Activated T-cell treated with anti-CD3 and anti-CD28 coated beads for 1 hour (primary cell): ENCODE results near the gene RHOU.

Source experiments
- DNase-seq: peaks from one replicate; pipeline ENCODE4 v3.0.0-alpha.2; 2020; ENCODE audit warnings: low read depth

The RHOU gene

DNA sequence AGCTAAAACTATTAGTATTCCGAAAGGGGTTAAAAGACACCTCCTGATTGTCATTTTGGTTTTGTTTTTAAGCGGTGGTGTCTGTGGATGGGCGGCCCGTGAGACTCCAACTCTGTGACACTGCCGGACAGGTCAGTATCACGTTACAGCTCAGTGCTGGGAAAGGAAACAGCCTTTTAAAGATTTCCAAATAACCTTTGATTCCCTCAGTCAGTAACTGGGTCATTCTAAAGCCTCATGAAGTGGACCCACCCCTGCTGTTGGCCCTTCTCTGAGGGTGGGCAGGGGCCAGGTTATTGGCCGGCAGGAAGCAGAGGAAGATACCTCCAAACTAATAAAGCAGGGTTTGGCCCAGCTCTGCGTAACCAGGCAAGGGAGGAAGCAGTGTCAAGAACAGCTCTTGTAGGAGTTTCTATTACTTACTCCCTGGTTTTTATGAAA, 2.3 kb downstream of the RHOU start:
- no peak for DNase-seq

DNA sequence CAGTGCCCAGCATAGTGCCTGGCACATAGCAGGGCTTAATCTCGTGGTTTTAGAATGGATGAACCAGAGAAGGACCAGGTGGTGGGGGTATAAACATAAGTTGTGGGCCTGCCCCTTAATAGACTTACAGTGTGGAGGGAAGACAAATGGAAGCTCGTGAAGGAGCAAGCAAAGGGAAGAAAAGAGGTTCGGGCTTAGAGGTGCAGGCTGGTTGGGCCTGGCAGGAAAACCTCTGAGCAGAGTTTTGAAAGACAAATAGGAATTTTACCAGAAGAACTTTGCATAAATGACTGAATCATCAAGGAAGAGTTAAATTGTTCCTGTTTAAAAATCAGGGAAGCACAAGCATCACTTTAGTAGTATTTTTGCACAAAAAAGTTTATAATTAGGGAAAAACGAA, 4.5 kb downstream of the RHOU start:
- DNase-seq: no peak

DNA sequence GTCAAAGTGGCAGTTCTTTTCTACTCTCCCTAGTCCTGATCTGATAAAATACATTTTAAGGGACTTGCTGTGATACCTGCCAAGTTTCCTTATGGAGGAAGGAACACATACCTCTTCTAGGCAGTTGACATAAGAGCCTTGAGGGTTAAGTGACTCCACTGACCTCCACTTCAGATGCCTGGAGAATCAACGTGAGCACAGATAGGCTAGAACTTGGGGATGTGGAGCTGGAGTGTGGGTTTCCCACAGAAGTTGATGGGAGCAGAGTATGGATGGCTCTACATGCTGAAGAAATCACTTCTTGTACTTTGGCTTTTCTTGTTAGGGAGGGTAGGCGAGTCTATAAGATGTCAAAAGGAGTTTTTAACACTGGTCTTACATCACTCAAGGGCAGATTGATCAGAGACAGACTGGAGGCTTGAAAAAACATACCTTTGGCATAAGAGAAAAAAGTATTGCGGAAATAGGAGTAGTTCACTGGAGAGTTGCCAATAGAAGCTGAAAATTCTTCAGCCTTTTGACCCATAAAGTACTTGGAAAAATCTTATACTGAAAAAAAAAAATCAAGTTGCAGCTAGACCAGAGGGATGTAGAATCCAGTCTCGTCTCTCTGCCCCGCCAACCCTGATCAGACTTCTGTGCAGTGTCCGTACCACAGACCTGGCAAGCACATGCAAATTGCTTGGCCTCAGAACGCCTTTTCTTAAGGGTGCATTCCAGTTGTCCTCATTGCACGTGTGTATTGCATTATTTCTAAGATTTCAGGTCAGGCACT, 5.5 kb downstream of the RHOU start:
- DNase-seq: no peak

DNA sequence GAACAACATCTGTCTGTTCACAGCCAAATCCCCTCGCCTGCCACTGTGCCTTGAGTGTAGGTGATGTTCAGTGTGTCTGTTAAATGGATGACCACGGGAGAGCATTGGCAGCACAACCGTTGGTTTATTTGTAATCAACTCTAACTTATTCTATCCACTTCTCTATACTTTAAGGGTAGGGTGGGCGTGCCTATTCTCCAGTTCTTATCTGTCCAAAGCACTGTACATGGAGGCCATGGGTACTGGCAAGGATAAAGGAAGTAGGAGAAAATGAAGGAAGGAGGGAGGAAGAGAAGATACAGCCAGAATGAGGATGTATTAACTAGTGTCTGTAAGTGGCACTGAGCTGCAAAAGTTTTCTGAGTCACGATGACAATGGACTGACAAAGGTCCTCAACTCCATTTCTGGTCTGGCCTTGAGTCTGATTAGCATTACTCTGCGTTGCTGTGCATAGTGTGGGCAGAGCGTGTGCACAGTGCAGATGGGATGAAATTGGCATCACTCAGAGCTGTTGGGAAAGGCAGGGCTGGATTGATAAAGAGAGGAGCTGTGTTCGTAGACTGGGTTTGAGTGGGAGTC, 7.1 kb downstream of the RHOU start:
- DNase-seq: no peak

DNA sequence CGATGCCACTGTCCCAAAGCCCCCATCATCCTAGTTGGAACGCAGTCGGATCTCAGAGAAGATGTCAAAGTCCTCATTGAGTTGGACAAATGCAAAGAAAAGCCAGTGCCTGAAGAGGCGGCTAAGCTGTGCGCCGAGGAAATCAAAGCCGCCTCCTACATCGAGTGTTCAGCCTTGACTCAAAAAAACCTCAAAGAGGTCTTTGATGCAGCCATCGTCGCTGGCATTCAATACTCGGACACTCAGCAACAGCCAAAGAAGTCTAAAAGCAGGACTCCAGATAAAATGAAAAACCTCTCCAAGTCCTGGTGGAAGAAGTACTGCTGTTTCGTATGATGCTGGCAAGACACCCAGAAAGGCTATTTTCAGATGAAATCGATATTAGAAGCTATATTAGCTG, 8.1 kb downstream of the RHOU start:
- DNase-seq: no peak

DNA sequence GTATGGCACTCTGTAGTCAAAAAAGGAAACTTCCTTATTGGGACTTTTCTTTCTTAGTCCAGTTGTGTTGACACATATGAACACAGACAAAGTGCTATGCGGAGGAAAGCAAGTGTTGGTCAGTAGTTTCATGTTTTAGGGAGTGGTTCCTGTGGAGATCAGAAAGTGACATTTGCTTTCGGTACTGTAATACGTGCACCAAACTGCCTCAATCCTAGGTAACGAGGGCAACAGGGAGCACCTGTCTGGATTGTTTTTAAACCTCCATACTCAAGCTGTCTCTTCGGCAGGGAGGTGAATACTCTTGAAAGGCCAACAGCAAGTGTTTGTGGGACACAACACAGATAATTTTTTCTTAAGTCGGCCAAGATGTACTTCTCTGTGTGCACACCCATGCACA, 9.1 kb downstream of the RHOU start:
- no peak for DNase-seq

DNA sequence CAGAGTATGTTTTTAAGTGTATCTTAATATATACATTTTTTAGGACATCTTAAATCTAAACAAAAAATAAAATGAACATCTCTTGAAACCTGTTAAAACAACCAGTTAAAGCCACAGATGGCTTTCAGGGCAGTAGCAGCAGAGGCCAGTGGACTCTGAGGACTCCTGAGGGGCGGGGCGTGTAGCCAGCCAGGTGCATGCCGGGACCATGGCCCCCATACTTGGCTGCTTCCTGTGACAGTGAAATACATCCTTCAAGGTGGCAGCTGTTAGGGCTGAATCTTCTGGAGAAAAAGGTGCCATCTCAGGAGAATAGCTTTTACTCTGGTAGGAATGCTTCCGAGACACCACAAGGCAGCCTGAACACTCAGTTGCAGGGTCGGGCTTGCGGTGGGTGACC, 9.6 kb downstream of the RHOU start:
- DNase-seq: no peak

DNA sequence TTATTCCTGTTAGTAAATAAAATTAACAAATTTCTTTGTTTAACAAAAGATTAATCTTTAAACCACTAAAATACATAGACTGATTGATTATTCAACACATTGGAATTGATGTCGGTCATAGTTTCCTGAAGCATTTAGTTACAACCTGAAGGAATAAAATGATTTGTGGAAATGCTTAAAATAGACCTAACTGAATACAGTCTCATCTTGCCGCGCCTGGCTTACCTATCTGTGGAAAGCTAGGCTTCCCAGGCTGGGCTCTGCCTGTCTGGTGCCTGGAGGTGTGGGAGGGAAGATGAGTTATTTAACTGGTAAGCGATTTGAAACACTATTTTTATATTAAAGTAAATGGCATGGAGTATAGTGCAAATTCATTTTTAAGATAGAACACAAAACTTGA, 10.2 kb downstream of the RHOU start:
- no peak for DNase-seq

DNA sequence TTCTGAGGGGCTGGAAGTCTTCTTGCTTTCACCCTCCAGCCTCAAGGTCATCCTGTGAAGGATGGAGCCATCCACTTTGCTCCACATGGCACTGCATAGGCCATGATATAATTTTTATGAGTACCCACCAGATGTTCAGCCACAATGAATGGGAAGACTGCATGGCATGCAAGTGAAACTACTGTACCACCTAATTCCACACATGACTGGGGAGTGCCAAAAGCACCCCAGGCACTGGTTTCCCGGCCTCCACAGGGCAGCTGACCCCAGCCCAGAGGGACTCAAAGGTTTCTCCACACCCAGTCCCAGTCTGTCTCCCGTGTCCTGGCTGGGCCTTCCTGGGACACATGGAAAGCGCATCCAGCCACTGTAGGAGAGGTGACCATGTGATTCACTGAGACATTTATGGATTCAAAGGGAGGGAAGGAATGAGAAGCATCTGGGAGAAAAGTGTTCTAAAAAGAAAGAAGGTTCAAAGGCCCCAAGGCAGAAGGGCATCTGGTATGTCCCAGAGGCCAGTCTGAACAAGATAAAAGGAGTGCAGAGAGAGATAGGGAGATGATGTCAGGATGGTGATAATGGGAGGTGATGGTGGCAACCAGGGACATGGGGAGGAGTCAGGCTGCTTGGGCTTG, 12.1 kb downstream of the RHOU start:
- no peak for DNase-seq

DNA sequence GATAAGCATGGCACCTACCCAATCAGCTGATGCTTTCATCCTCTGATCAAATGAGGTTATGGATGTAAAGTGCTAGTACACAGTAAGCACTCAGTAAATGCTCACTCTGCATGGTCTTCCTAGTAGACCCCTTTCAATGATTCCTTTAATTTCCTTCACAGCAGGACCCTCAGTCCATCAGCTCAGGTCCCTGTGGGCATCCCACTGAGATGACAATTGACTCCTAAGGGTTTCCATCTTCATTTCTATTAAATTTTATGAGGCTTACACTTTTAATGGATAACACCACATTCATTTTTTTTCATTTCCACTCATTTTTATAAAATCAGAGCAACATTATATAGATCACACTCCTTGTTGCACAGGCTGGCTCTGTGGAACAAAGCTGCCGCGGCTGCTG, 12.8 kb downstream of the RHOU start:
- DNase-seq: no peak

DNA sequence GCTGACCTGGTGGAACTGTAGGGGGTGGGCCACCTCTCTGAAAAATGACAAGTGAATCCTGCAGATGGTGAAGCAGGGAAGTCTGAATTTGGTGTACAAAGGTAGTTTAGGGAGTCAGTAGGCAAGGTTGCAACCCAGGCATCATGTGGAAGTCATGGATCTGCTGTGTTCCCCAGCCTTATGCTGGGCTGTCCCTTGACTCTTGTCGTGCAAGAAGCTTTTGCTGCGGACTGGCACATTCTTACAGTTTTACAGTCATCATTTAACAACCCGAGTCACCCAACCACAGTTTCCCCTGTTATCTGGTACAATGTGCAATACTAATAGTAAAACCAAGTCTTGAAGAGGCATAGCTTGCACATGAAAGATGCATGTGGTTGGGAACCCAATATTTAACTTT, 13.2 kb downstream of the RHOU start:
- DNase-seq: no peak

DNA sequence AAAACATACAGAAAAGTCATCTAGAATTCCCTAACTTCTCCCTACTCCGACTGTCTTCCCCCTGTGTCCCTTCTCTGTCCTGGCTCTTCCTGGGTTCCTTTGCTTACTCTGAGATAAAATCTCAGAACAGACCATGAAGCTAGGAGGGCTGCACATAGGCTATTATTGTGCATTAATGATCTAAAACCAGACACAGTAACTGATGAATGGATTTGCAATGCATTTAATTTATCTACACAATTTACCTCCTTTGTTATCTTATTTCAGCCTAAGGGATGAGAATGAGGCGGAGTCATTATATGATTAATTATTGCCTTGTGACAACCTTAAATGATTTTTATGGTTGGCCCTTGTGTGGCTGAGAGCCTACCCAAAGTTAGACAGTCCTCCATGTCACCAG, 14.5 kb downstream of the RHOU start:
- DNase-seq: no peak

DNA sequence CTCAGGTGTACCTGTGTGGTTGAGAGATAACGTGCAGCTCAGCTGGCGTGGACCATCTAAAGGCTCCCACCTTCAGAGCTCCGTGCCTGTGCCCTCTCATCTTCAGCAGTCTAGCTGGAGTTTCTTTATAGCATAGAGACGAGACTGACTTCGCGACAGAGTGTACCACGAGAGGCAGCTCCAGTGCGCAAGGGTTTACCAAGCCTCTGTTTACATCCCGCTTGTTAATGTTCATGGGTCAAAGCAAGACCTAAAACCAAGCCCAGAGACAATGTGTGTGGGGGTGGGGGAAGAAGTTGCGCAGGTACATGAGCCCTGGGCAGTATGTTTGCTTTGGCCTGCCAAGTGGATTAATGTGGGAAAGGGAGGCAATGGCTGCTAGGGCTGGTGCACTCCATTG, 15.6 kb downstream of the RHOU start:
- DNase-seq: no peak

DNA sequence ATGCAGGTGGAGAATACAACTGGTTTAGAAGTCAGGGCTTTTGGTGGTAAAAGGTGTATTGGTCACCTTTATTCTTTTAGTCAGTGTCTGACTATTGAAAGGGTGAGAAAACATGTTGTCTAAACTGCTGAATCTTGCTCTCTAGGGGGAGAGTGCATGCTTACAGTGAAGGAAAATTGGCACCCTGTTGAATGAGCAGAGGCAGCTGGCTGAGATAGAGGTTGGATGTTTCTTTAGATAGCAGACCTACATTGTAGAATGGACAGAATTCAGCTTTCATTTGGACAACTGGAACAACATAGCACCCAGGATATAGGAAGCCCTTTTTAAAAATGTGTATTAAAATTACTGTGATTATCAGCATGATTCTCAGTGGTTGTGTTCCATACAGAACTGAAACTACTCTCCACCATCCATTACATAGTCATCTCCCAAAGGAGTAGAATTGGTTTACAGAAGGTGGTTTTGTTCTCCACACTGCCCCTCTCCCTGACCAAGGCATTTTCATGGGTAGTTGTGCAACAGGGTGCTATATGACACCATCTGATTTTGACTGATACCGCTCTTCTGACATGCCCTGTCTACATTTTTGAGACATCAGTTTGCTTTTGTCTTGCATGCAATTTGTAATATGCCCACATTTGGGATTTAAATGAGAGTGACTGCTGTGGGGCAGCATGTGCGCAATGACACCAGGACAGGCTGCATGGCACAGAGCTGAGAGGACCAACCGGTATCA, 16.2 kb downstream of the RHOU start:
- no peak for DNase-seq

DNA sequence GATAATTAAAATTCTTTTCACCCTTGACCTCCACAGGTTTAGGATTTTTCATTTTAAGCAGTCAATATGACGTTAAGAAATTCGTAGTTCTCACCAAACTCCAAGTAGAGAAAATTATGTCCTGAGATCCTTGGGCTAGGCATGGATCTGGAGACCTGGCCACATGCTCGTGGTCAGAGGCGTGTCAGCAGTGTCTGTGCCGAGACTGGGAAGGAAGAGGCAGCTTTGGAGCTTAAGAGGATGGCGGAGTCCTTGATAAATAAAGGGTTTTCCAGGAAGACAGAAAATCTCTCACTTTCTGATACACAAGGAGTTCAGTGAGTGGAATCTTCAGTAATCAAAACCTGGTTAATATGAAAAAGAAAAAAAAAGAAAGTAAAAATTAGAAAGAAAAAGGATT, 17.0 kb downstream of the RHOU start:
- no peak for DNase-seq

DNA sequence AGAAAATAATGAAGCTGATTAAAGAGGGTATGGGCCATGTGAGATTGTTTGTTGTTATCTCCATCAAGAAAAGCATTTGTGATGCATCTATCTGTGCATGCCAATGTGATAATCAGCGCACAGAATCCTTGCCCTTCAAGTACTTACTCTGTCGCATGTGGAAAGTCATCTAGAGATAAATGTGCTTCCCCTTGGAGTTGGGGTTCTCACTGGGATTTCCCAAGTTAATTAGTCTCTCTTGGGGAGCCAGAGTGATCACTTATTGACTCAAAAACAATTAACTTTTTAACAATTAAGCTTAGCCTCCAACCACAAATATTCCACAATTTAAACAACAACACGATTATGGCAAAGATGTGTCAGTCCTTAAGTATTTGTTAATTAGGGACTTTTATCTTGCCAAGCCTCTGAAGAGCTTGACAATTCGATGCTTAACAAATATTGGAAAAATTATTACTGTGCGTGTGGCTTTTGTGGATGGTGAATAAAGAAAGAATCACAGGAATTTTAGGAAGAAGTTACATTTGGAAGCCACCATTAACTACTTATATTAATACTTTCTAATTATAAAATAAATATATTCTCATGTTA, 17.5 kb downstream of the RHOU start:
- DNase-seq: no peak

DNA sequence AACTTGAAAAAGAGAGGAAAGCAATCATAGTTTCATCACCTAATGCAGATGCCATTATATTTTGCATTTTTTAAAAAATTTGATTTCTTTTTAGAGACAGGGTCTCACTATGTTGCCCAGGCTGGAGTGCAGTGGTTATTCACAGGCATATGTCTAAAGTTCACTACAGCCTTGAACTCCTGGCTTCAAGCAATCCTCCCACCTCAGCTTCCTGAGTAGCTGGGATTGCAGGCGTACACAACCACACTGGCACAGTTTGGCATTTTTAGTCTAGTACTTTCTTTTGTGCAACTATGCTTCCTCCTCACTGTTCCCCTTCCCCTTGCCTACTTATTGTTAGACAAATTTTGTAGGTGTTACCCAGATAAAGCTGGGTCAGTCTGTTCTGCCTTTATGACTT, 18.0 kb downstream of the RHOU start:
- DNase-seq: no peak

DNA sequence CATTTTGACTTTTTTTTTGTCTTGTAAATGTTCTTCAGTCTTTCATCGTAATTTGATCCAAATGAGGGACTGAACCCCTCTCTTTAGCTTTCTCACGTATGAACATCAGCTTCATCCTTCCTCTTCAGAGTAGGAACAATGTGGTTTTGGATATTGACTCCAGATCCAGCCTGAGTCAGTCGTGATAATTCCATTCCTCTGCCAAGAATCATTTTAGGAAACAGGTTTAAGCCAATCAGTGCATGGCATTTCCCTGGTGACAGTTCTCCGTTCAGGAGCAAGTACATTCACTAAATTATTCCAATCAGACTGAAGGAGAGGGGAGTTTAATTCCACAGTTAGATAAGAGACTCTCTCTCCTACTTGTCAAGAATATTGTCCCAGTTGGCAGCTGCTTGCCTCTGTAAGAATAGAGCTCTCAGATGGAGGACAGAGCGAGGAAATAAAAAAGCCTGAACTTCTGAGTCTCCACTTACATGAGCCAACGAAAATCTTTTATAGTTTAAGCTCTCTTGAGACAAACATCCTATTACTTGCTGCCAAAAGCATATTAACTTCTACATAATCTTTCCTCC, 18.6 kb downstream of the RHOU start:
- DNase-seq: no peak

DNA sequence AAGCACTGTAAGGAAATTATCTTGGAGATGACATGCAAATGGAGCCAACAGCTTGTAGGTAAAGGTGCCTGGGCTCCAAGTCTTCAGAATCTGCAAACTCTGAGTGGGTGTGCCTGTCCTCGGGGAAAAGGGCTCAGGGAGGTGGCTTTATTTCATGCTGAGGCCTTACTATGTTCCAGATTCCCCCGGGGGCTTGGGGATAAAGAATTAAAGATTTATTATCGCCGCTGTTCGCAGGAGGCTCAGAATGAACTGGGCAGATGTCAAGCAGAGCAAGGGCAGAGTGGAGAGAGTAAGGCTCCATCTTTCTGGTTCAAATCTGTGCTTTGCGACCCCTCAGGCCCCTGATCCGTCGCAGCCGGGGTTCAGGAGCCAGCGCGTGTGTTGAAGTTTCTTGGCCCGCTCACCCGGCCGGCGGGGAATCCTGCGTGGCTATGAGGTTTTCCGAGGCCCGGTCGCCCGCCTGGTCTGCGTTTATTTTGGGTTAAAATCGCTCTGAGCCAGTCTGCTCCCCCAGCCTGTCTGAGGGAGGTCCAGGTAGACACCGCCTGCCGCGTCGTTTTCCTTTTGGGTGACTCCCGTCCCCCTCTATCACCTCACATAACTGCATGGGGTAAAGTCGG, 19.5 kb downstream of the RHOU start:
- DNase-seq: no peak

DNA sequence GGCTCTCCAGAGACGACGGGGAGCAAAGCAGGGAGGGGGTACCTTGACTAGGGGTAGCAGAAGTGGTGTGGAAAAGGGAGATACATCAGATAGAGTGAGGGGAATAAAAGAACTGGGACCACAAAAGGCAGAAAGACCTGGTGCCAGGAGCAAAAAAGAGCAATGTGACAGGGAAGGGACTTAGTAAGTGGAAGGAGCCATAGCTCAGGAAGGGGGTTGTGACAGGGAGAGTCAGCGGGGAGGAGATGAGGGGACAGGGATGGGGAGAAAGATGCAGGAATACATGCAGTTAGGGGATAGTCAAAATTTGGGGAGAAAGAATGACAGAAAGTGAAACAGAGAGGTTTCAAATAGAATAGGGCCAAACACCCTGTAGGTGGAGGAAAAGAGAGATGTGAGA, 20.5 kb downstream of the RHOU start:
- DNase-seq: no peak

DNA sequence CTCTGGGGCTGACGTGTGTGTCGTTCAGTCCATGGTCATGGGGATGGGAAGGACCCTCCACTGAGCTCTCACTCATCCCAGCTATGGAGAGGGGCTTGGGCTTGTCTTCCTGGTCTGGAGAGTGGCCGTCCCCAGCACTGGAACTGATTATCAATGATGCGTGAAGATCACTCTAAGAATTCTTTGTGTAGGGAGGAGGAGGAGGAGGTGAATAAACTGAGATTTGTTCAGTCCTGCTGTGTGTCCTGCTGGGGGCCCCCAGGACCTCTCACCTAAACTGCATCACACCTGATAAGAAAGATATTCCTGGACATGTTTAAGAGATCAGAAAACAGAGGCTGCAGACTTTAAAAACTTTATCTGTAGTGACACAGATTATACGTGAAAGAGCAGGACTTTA, 21.2 kb downstream of the RHOU start:
- DNase-seq: no peak

DNA sequence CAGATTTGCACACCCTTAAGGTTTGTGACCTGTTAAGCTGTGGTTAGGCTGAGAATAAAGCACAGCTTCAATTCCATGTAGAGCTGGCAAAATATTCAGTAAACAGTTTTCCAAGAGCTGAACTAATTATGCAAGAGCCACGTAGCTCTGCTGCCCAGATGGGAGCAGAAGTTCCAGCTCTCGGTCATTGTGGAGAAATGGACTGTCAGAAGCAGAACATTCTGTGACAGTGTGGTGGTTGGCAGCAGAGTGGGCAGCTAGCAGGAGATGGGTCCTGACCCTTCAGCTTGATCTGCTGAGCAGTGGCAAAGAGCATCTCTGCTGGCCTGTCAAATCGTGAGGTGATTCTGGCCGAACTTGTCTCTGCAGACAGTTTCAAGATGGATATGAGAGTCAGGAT, 23.2 kb downstream of the RHOU start:
- no peak for DNase-seq
